Esophagus squamous epithelium (tissue), 5 donors: ENCODE results near the gene PTCD3. TPM values are rescaled to one million over a fixed set of nuclear protein-coding genes. Genes with fewer than 3 reads are reported as not detected.
A peak's percentile ranks its signal among the peaks of the same experiment; 100 is the strongest.

Experiments used
- DNase-seq: peaks from one replicate; lab custom pipeline; 2025; lab: John Stamatoyannopoulos, UW
- H3K27ac ChIP-seq, 4 donors: fragments of 200-600 bp; sonication (generic); one replicate each; pipeline ENCODE4 v1.5.1; 2016 to 2019; ENCODE audit warnings: mild to moderate bottlenecking in 1 of 4
- H3K27me3 ChIP-seq, 4 donors: fragments of 200-600 bp; sonication (generic); 1 replicate in 3 of 4; 2 replicates in 1 of 4; pipeline versions ENCODE4 v1.5.1 to v1.6.0; 2017 to 2021; ENCODE audit warnings: antibody characterized with exemption in 1 of 4
- H3K36me3 ChIP-seq, 3 donors: fragments of 200-600 bp; sonication (generic); one replicate each; pipeline ENCODE4 v1.5.1; 2016 to 2019
- H3K4me1 ChIP-seq, 3 donors: fragments of 200-600 bp; sonication (generic); one replicate each; pipeline ENCODE4 v1.5.1; 2017 to 2019
- H3K4me3 ChIP-seq, 4 donors: fragments of 200-600 bp; sonication (generic); 1 replicate in 3 of 4; 2 replicates in 1 of 4; pipeline ENCODE4 v1.5.1; 2016 to 2019; ENCODE audit warnings: mild to moderate bottlenecking in 2 of 4, moderate library complexity in 1 of 4
- H3K9me3 ChIP-seq, 3 donors: fragments of 200-600 bp; sonication (generic); one replicate each; pipeline ENCODE4 v1.5.1; 2016 to 2019
- POLR2A ChIP-seq, 4 donors: fragments of 450-650 bp; IDR thresholded peaks; one replicate each; pipeline ENCODE4 v1.6.1; 2017; ENCODE audit warnings: antibody characterized with exemption in 4 of 4, mild to moderate bottlenecking in 4 of 4, moderate library complexity in 3 of 4
- WGBS, 2 donors: methylation state at CpG; one replicate each; pipeline ENCODE4 v1.1.5; 2018; 5-methylcytosine and 5-hydroxymethylcytosine counted together
- intact Hi-C: fragments of 100-400 bp; cut with DNase I; formaldehyde crosslinking; loops from one replicate; pipeline ENCODE4 v1.15.0; 2022
- total RNA-seq, 4 donors: library from RNA; depleted of rRNA; stranded (reverse); fragments of >200 nt; gene quantifications; one replicate each; pipeline ENCODE4 v1.1.0, GENCODE V29; 2016
- TF ChIP-seq, protein P1 (sequence below), 6 experiments: fragments of 450-650 bp in 4 of 6; fragments of 200-600 bp in 2 of 6; sonication (generic) in 2 of 6; IDR thresholded peaks; one replicate each; pipeline ENCODE4 v1.5.1; 2016 to 2019; ENCODE audit warnings: antibody characterized with exemption in 6 of 6, mild to moderate bottlenecking in 4 of 6, moderate library complexity in 4 of 6
- donor health status: DM: yes; HTN: yes; CAD: no.

The PTCD3 gene
- total RNA-seq, 4 donors from 2014 or later = 16.7 to 63.9 (median 53.1) TPM

GRCh38 chr2:86107031-86107430 is 996 bp downstream of the PTCD3 start:
- H3K4me1 ChIP-seq = peaks cover 11 to 41% (median 15%) of the 10 kb centered on the region in 3 donors
- peak overlapping the region; percentile 69 to 96 (median 85) for H3K4me3 ChIP-seq
- peak overlapping the region in 3 of 4 donors; percentile 67 to 91 (median 88) for H3K27ac ChIP-seq
- 7 to 9% methylated on average over 5 of the region's 5 CpGs for WGBS, 2 donors
- no peak for DNase-seq
- intact Hi-C loops = no loop called here
- no peak for TF ChIP-seq POLR2A (IDR thresholded peaks at IDR 0.05)
- TF ChIP-seq, protein P1, sequence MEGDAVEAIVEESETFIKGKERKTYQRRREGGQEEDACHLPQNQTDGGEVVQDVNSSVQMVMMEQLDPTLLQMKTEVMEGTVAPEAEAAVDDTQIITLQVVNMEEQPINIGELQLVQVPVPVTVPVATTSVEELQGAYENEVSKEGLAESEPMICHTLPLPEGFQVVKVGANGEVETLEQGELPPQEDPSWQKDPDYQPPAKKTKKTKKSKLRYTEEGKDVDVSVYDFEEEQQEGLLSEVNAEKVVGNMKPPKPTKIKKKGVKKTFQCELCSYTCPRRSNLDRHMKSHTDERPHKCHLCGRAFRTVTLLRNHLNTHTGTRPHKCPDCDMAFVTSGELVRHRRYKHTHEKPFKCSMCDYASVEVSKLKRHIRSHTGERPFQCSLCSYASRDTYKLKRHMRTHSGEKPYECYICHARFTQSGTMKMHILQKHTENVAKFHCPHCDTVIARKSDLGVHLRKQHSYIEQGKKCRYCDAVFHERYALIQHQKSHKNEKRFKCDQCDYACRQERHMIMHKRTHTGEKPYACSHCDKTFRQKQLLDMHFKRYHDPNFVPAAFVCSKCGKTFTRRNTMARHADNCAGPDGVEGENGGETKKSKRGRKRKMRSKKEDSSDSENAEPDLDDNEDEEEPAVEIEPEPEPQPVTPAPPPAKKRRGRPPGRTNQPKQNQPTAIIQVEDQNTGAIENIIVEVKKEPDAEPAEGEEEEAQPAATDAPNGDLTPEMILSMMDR (IDR thresholded peaks at IDR 0.05) = no peak
- no peaks in the 10 kb centered on the region for H3K27me3 ChIP-seq
- no peaks in the 10 kb centered on the region for H3K9me3 ChIP-seq
- peaks cover 7 to 50% (median 8%) of the 10 kb centered on the region in 3 donors for H3K36me3 ChIP-seq

- no peak for DNase-seq
- no peaks in the 10 kb centered on the region for H3K9me3 ChIP-seq
- H3K4me3 ChIP-seq = no peak overlapping the region
- WGBS, 2 donors = 94 to 100% methylated on average over 2 of the region's 2 CpGs
- H3K36me3 ChIP-seq = peaks cover 0 to 100% (median 60%) of the 10 kb centered on the region in 3 donors
- TF ChIP-seq, protein P1 (IDR thresholded peaks at IDR 0.05) = no peak
- no peak for TF ChIP-seq POLR2A (IDR thresholded peaks at IDR 0.05)
- H3K27ac ChIP-seq = no peak overlapping the region
- H3K27me3 ChIP-seq = no peaks in the 10 kb centered on the region
- H3K4me1 ChIP-seq = peaks cover 0 to 4% (median 0%) of the 10 kb centered on the region in 3 donors
- intact Hi-C loops = no loop called here
These were observed 12.1 kb downstream of the PTCD3 start for GRCh38 chr2:86118130-86118529.

DNA sequence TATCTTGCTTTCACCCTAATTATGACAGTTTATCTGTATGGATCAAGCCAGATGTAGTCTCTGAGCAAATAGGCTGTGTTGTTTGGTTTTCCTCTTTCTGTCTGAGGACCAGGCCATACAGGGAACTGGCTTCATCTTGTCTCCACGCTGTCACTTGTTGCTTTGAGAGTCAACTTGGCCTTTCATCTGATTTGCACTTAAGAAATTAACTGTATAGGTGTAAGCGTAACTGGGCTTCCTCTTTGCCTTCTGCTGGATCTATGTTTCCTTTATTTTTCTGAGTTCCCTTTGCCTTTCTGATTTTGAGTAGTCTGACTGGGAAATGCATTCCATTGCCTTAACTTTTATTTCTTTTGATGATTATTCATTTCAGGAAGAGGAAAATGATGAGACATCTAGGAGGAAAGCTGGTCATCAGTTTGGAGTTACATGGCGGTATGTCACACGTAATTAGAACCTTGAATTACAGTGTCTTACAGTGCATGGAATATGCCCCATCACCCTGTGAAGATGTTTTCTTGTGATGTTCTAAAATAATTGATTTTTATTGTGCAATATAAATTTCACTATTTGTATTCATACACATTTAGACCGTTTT is 17.4 kb downstream of the PTCD3 start:
- Histone ChIP-seq H3K9me3 (no peaks in the 10 kb centered on the region), H3K4me3 (no peak overlapping the region), H3K4me1 (no peaks in the 10 kb centered on the region), H3K36me3 (peaks cover 15 to 100% (median 75%) of the 10 kb centered on the region in 3 donors), H3K27me3 (no peaks in the 10 kb centered on the region), H3K27ac (no peak overlapping the region)
- no peak for DNase-seq
- WGBS, 2 donors = 77 to 96% methylated on average over 5 of the region's 5 CpGs
- intact Hi-C loops = no loop called here
- TF ChIP-seq POLR2A (IDR thresholded peaks at IDR 0.05) = no peak
- TF ChIP-seq, protein P1 (IDR thresholded peaks at IDR 0.05) = no peak

- no peak overlapping the region for H3K27ac ChIP-seq
- H3K36me3 ChIP-seq = peaks cover 15 to 100% (median 70%) of the 10 kb centered on the region in 3 donors
- H3K4me3 ChIP-seq = no peak overlapping the region
- WGBS, 2 donors = 76 to 77% methylated on average over 5 of the region's 5 CpGs
- TF ChIP-seq POLR2A (IDR thresholded peaks at IDR 0.05) = no peak
- TF ChIP-seq, protein P1 (IDR thresholded peaks at IDR 0.05) = no peak
- DNase-seq = no peak
- H3K27me3 ChIP-seq = no peaks in the 10 kb centered on the region
- no peaks in the 10 kb centered on the region for H3K4me1 ChIP-seq
- H3K9me3 ChIP-seq = no peaks in the 10 kb centered on the region
- intact Hi-C loops = no loop called here
These were observed 18.6 kb downstream of the PTCD3 start for GRCh38 chr2:86124683-86125082.

GRCh38 chr2:86134709-86135108 is 28.7 kb downstream of the PTCD3 start:
- intact Hi-C loops = no loop called here
- H3K4me3 ChIP-seq = no peak overlapping the region
- no peak overlapping the region for H3K27ac ChIP-seq
- H3K4me1 ChIP-seq = no peaks in the 10 kb centered on the region
- WGBS, 2 donors = 93% methylated on average over 4 of the region's 4 CpGs
- peaks cover 23 to 100% (median 62%) of the 10 kb centered on the region in 3 donors for H3K36me3 ChIP-seq
- TF ChIP-seq, protein P1 (IDR thresholded peaks at IDR 0.05) = no peak
- no peak for TF ChIP-seq POLR2A (IDR thresholded peaks at IDR 0.05)
- no peaks in the 10 kb centered on the region for H3K27me3 ChIP-seq
- no peaks in the 10 kb centered on the region for H3K9me3 ChIP-seq
- DNase-seq = no peak
